Gastroesophageal sphincter (tissue), 3 donors: ENCODE results near the gene SP140.

ENCODE experiments used
- CTCF ChIP-seq, 4 experiments: fragments of 200-600 bp in 2 of 4; fragments of 450-650 bp in 2 of 4; sonication (generic) in 1 of 4; IDR thresholded peaks; one replicate each; pipeline ENCODE4 v1.5.1; 2017 to 2019; ENCODE audit warnings: antibody characterized with exemption in 4 of 4, mild to moderate bottlenecking in 2 of 4, moderate library complexity in 2 of 4
- EP300 ChIP-seq: sonication (generic); formaldehyde crosslinking; IDR thresholded peaks from one replicate; pipeline ENCODE4 v1.6.1; 2017; ENCODE audit warnings: antibody characterized with exemption, mild to moderate bottlenecking
- POLR2A ChIP-seq, 2 donors: fragments of 450-650 bp; IDR thresholded peaks; one replicate each; pipeline ENCODE4 v1.6.1; 2017; ENCODE audit warnings: antibody characterized with exemption in 2 of 2, mild to moderate bottlenecking in 2 of 2, moderate library complexity in 1 of 2
- POLR2AphosphoS5 ChIP-seq: sonication (generic); formaldehyde crosslinking; IDR thresholded peaks from one replicate; pipeline ENCODE4 v1.6.1; 2017; ENCODE audit warnings: antibody characterized with exemption

DNA sequence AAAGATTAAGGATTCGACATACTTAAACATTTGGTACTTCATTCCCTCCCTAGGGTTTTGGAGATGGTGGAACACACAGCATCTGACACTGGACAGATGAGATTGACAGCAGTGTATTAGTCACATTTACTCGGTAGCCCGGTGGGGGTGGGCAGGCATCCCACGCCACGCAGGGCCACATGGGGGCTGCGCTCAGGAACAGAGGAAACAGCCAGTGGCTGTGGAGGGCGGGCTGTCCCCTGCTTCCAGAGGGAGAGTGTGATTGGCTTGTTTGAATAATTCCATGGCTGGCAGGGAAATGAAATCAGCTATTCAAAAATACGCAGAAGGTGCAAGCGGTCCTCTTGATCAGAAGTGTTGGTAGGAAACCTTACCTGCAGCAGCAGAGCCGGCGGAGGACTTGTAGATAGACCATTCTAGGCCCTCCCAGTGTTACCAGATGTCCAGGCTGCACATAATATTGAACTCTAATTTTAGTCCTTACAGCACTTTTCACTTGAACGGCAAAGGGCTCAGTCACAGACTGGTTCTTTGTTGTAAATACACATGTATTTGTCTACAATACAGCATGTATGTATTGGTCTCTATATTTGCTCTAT, 83.0 kb downstream of the SP140 start:
- TF ChIP-seq CTCF (IDR thresholded peaks at IDR 0.05) (no peak), POLR2A (IDR thresholded peaks at IDR 0.05) (no peak), EP300 (no peak), POLR2AphosphoS5 (no peak)
